GM19372 (cell line): ENCODE results near the gene MOSMO.
"Not testable (repeated sequence)": the region's sequence is repeated elsewhere in the genome, so short reads cannot be mapped to it uniquely, and the experiment has no call there.

Source experiments
- ATAC-seq: cut with Tn5 transposase; IDR thresholded peaks from one replicate; pipeline ENCODE4 v1.9.1; 2021; ENCODE audit warnings: mild to moderate bottlenecking, low read depth, moderate library complexity; ENCODE audit not compliant: unreplicated experiment

The MOSMO gene

DNA sequence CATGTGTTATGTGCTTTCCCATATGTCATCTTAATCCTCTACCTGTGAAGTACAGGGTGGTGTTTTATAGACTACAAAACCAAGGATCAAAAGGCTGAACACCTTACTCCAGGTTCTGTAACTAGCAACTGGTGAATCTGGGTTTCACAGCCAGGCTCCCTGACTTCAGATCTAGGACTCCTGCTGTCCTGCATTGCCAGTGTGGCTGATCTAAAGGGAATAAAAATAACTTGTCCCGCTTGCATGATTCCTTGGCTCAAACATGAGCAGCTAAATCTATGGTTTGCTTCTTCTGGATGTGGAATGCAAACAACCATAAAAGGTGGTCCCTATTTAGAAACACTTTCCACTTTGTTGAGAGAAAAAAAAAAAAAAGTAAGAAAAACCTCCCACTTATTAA is 80.7 kb downstream of the MOSMO start:
- ATAC-seq, result no peak

DNA sequence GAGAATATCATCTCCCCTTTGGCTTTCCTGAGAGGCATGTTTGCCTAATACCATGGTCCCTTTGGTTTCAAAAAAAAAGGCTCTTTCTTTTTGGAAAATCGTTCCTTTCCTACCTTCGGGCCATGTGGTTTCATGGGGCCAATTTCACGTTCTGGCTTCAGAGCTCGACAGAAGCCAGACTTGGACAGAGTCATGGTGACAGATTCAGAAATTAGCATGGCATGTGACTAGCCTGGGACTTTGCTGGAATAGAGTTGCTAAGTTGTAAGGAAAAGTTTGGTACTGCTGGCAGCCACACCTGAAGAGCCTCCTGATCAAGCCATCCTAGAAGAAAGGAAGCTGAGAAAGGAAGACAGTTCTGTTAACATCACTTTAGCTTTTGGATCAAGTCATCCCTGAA is 82.0 kb downstream of the MOSMO start:
- no peak for ATAC-seq

DNA sequence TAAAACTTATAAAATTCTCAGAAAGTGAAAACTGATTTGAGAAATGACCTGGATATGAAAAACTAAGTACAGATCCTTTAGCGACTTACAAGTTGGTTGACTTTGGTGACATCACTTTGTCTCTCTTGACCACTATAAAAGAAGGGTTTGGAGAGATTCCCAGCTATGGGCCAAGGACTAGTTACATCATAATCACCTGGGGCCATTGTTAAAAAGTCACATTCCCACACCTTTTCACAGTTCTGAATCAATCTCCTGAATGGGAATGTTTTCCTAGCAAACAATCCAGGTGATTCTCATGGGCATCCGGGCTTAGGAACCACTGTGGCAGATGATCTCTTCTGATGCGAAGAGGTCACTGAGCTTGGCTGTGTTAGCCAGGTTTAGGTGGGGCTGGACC is 83.8 kb downstream of the MOSMO start:
- no peak for ATAC-seq

DNA sequence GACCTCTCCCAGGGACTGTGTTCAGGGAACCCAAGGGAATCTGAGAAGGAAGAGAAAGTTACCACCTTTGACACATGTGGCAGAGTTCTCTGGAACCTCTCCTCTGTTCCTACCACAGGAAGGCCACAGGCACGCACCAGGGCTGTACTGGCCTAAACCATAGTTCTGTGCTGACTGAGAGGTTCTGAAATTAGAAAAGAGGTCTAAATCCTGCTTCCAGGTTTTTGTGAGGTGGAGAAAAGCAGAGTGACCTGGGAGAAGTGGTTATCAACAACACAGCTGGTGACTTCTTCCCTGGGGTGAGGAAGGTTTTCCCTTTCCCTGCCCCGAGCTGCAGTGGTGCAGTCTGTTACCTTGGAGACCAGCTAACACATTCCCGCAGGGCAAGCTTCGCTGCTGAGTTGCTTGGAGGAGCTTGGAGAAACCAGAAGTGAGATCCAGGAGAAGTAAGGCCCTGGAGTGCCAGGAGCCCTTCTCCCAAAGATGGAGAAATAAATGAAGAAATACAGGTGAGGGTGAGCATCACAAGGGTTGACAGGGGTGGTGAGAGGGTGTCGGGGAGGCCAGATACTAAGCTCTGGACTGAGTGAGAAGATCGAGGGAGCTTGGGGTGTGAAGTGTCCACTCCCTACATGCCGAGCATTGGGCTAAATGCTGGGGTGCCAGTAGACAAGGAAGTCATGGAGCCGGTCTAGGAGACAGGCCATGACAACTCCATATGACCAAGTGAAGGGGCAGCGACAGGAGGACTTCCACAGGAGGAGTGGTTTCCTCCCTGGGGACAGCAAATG is 84.4 kb downstream of the MOSMO start, which contains the start of gene VWA3A:
TSS of gene VWA3A (plus strand) at position 399 of the 791 bp plus-strand sequence. CDS start at position 496, 97 bp downstream.
- ATAC-seq, result no peak

DNA sequence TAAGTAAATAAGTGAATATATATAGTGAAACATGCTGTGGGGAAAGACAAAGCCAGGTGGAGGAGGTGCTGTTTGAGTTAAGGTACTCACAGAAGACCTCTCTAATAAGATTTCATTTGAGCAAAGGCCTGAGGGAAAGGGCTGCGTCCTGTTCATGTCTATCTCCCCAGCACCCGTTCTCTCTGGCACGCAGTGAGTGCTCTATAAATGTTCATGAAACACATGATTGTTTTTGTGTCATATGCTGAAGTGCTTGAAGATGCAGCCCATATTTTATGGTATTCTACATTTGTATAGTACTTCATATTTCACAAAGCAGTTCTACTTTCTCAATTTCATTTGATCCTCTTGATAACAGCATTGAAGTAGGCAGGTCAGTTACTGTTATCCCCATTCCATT is 85.4 kb downstream of the MOSMO start:
- ATAC-seq, result no peak

DNA sequence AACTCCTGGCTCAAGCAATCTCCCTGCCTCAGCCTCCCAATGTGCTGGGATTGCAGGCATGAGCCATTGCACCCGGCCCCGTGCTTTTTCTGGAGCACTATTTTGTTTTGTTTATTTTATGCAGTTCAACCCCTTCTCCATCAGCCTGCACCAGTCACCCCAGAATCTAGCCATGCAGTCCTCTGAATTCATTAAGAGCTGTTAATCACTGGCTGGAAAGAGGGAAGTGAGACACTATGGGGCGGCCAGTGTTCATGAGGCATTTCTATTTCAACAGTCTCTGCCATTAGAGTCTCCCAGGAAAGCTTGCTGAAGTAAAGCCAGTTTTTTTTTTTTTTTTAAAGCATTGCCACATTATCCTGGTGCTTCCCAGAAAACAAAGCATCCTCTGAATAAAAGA is 86.1 kb downstream of the MOSMO start:
- no peak for ATAC-seq

DNA sequence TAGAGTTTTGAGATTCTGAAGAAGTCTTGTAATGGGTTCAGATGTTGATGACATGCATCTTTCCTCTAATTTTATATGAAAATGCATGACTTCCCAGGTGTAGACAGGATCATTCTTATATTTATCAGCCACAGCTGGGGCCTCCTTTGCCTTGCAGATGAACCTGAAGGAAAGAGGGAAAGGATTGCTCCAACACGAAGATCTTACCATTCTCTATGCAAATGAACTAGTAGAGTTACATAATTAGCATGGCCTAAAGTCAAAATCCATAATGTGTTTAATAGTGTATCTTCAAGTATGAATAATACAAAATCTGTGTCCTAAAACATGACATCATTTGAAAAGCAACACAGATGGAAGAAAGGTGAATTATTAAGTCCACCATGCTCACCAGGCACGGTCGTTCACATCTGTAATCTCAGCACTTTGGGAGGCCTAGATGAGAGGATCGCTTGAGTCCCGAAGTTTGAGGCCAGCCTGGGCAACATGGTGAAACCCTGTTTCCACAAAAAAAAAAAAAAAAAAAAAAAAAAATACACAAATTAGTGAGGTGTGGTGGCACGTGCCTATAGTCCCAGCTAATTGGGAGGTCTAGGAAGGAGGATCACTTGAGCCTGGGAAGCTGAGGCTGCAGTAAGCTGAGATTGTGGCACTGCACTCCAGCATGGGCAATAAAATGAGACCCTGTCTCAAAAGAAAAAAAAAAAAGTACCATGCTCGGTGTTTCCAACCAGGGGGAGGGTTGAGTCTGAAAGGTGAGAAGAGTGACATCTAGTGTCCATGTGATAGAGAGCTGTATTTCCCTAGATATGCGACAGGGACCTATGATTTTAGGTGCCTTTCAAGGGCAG is 90.7 kb downstream of the MOSMO start:
- no peak for ATAC-seq

DNA sequence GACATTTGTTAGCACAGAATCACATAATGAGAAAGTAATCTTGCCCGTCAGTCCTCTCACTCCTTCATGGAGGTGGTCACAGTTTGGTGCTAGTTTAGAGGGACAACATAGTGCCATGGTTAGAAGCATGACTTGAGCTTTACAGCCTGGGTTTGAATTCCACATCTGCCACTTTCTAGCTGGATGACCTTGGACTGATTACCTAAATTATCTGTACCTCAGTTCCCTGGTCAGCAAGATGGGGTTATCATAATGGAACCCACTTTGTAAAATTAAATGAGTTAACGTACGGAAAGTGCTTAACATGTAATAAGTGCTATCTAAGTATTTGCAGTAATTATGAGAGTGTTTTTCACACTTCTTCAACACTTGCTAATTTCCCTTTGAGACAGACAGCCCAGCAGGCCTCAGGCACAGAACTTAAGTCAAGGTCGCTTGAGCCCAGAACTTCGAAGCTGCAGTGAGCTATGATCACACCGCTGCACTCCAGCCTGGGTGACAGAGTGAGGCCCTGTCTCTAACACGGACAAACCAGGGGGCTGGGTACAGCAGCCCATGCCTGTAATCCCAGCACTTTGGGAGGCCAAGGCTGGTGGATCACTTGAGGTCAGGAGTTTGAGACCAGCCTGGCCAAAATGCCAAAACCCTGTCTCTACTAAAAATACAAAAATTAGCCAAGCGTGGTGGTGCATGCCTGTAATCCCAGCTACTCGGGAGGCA is 91.5 kb downstream of the MOSMO start:
- ATAC-seq, result no peak

DNA sequence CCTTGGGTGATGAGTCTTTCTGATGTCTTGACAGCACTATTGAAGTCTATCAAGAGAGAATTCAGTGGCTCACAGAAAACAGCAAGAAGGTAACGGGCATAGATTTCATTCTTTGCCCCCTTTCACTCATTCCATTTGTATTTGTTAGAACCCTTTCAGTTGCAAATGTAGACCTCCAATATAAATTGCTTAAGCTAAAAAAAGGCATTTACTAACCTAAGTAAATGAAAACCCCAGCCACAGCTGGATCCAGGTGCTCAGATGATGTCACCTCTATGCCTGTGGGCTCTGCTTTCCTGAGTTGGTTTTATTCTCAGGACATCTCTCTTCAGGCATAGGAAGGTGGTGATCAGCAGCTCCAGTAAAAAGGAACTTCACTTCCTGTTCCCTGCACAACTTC is 95.5 kb downstream of the MOSMO start:
- ATAC-seq, result no peak

DNA sequence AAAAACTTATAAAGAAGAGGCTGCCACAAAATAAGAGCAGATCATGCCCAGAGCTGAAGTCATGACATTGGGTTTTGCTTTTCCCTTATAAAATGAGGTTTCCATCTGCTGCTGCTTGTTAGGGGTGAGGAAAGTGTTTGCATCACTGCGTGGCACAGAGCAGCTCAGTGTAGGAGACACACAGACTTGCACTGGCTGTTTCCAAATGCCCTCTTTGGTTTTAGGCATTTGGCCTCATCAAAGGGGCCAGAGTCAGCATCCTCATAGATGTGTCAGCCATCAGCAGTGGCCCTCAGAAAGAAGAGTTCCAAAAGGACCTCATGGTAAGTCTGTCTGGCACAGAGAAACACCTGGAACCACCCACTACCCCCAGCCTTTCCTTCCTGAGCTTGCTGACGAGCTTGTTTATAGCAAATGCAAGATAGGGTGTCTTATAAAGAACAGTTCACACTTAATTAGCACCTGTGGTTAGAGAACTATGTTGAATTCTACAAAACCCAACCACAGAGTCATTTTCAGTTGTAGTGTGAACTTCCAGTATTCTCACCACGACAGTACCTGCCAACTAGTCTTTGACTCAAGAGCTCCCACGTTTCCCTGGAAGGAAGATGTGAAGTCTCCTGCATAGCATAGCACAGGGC is 101.5 kb downstream of the MOSMO start:
- ATAC-seq, result no peak

DNA sequence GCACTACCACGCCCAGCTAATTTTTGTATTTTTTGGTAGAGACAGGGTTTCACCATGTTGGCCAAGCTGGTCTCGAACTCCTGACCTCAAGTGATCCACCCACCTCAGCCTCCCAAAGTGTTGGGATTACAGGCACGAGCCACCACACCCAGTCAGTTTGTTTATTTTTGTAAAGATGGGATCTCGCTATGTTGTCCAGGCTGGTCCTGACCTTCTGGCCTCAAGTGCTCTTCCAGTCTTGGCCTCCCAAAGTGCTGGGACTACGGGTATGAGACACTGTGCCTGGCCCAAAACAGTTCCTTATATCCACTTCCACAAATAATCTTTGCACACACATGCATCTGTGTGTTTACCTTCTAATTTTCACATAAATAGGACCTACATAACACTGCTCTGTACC is 103.7 kb downstream of the MOSMO start:
- ATAC-seq, result not testable (repeated sequence)

DNA sequence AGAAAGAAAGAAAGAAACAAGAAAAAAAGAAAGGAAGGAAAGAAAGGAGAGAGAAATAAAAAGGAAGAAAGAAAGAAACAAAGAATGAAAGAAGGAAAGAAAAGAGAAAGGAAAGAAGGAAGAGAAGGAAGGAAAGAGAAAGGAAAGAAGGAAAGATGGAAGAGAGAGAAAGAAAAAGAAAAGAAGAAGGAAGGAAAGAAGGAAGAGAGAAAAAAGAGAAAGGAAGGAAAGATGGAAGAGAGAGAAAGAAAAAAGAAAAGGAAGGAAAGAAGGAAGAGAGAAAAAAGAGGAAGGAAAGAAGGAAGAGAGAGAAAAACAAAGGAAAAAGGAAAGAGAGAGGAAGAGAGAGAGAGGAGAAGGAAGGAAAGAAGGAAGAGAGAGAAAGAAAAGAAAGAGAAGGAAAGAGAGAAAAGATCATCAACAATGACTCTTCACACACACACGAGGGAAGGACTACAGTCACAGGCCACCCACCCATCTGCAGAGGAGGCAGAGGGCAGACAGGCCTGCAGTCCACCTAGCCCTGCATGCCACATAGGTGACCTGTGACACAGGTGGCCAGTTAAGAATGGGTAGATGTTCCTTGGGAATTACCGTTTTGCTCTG is 108.3 kb downstream of the MOSMO start:
- ATAC-seq, result no peak

DNA sequence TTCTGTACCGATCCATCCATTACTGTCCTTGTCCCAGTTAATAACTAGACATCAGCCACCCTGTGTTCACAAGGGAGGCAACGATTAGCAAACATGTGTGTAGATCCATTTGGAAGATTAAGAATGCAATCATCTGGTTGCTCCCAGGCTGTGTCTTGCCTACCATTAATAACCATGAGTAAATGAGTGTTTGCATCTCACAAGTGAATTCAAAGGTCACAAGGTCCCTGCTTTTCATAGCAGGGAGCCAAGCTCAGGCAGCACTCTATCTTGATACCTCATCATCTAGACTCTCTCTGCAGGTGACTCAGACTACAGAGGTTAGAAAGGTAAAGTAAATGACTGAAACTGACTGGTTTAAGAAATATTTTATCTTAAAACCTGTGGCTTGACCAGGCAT is 109.7 kb downstream of the MOSMO start:
- no peak for ATAC-seq

DNA sequence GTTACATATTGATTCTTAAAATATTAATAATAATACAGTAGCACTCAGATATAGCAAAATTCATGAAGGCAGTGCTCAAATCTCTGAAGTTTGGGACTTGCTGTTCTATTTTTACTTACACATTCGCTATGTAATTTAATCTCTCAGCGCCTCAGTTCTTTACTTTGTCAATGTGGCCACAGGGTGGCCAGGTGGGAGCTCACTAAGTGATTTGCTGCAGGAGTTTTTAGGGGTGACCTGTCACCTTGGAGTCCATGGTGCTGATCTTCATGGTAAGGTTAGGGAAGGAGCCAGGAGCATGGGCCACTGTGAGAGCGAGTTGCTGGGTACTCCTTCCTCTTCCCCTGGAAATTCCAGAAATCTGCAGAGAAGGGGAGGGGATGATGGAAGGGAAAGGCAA is 112.5 kb downstream of the MOSMO start:
- ATAC-seq, result no peak

DNA sequence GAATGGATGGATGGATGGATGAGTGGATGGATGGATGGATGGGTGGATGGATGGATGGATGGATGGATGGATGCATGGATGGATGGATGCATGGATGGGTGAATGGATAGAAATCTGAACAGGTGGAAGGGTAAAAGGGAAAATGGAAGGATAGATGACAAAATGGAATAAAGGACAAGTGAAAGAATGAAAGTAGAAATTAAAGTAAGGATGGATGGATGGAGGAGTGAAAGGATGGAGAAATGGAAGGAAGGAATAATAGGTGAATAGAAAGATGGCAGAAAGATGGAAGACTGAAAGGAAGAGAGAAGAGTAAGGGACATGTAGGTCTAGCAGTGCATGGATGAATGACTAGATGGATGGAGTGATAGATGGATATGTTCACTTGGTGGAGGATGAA is 114.3 kb downstream of the MOSMO start:
- no peak for ATAC-seq

DNA sequence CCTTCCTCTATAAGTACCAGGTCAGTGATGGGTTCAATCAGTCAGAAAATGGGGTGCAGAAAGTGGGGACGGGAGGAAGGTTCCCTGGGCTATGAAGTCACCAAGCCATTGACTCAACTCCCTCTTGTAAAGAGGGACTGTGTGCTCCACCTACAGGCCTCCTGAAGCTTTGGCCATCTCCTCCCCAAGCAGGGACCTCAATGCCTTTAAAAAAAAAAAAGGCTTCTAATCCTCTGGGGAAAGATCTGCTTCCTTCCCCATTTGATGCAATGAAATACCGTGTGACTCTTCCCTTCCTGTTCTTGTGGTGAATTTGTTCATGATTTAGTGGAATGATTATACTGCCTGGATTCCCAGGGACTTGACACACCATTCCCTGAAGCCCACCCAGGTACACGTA is 115.2 kb downstream of the MOSMO start:
- ATAC-seq, result no peak

DNA sequence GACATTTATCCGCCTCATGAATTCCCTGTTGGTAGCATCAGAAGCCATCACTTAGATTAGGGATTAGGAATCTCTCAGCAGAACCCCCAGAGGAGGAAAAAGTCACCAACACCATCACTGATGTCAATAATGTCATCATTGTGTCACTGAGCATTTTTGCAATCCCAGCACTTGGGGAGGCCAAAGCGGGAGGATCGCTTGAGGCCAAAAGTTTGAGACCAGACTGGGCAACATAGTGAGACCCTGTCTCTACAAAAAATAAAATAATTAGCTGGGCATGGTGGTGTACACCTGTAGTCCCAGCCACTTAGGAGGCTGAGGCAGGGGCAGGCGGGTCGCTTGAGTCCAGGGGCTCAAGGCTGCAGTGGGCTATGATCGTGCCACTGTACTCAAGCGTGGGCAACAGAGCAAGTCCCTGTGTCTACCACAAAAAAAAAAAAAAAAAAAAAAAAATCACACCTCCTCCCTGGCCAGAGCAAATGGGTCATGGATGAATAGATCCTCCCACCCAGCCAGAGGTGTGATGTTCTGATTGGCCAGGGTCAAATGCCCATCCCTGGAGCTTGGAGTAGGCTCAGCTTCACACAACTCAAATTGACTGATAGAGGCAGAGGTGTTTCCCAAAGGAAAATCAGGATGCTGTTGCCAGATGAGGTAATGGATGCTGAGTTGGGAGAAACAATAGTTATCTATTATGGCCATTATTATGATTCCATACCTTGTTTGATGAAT is 116.0 kb downstream of the MOSMO start:
- no peak for ATAC-seq

DNA sequence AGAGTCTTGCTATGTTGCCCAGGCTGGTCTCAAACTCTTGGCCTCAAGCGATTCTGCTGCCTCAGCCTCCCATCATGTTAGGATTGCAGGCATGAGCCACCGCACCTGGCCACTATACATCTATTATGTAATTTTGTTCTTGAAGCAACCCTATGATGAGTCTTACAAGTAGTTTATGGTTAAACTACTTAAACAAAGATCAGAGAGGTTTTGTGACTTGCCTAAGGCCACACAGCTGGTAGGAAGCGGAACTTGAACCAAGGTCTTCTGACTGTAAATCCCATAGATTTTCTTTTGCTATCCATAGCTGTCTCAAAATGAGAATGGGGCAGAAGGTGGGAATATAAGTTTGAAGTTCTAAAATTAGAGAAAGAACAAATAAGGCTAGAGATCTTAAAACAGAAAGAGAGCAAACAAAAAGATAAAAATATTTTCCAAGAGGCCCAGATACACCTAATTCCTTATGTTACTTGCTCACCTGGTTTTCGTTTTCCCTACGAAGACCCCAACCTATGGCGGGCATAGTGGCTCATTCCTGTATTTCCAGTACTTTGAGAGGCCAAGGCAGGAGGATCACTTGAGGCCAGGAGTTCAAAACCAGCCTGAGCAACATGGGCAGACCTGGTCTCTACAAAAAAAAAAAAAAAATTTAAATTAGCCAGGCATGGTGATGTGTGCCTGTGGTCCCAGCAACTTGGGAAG is 116.8 kb downstream of the MOSMO start:
- no peak for ATAC-seq

DNA sequence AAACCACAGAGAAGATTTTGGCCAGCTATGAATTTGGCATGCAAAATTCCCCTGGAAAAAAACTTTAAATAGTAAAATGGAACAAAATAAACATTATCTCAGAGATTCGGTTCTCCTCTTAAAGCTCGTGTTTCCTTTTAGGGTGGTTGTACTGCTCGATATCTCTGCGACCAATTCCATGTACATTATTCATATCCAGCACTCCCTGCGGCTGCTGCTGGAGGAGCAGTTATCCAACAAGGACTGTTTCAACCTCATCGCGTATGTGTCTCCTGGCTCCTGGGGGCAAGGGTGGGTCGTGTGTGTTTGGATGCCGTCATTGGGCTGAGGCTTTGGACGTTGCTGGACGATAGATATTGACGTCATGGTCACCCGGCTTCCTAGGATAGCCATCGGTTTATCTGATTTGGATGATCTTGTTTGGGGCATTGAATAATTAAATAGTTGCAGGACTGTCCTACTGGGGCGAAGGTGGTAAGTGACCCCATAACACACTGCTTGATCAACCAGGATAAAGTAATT is 118.2 kb downstream of the MOSMO start:
- ATAC-seq, result no peak
